ENCODE data around the gene SLCO2A1.
A peak's percentile ranks its signal among the peaks of the same experiment; 100 is the strongest.

The SLCO2A1 gene

DNA sequence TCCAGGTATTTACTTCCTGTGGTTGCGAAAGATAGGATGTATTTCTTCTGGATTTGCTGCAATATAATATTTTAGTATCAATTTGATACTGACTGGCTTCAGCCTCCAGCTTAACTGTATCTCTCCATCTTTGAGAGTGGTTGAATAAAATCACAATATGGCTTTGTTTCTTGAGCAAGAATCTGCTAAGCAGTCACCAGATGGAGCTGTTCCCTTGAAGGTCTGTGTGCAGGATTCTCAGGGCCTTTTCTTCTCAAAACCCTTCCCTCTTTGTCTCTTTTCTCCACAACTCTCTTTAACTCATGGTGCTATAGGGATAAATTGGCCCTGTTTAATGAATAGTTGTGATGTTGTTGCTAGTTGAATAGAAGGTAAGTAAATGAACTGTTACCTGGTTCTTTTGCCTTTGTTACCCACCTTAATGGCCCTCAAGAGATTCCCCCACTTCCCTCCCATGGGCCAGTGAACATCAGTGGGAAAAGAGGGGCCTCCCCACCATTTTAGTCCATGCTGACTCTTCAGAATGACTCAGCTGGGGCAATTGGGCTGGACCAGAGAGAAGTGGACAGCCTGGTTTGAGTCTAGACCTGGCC, 99.3 kb downstream of the SLCO2A1 start:
- H3K36me3 Mint-ChIP-seq (ENCODE audit: insufficient read depth) = no peaks in the 10 kb centered on the region
- H3K4me1 Mint-ChIP-seq = peaks cover 7% of the 10 kb centered on the region
- no peaks in the 10 kb centered on the region for H3K9me3 Mint-ChIP-seq
- ATAC-seq (replicated peaks; ENCODE audit: extremely low read depth, poor library complexity, severe bottlenecking) (no peak), DNase-seq (ENCODE audit: low spot score in 2 of 2) (peak; percentile 5 to 7)
- H3K4me3 Mint-ChIP-seq = no peak overlapping the region
- no peak overlapping the region for H3K27ac Mint-ChIP-seq (ENCODE audit: low read depth)
- H3K27me3 Mint-ChIP-seq = peaks cover 26% of the 10 kb centered on the region

DNA sequence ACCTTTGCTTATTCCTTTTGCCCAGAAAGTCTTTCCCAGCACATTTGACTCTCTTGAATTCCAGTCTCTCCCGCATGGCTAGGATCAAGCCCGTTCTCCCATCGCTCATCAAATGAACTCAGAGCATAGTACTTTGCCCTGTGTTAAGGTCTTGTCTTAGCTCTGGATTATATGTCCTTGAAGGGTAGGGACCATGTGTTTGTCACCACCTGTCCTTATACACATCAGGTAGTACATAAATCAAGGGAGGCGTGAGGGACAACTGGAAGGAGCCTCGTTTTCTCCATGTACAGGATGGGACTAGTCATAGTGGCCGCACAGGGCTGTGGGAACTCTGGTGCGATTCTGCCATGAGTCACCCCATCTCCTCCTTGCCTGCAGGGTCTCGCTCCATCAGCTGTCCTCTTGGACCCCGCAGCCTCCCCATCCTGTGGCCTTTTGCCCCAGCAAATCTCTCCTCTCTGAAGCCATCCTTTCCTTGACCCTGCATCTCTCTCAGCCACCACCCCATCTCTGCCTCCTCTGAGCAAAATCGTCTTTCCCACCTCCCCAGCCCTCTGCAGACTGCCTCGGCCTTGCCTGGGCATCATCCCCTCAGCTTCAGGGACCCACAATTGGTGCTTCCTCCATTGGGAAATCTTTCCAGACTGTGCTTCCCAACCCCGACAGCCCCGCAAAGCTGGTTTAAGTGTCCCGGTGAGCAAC, 100.7 kb downstream of the SLCO2A1 start:
- no peaks in the 10 kb centered on the region for H3K36me3 Mint-ChIP-seq (ENCODE audit: insufficient read depth)

DNA sequence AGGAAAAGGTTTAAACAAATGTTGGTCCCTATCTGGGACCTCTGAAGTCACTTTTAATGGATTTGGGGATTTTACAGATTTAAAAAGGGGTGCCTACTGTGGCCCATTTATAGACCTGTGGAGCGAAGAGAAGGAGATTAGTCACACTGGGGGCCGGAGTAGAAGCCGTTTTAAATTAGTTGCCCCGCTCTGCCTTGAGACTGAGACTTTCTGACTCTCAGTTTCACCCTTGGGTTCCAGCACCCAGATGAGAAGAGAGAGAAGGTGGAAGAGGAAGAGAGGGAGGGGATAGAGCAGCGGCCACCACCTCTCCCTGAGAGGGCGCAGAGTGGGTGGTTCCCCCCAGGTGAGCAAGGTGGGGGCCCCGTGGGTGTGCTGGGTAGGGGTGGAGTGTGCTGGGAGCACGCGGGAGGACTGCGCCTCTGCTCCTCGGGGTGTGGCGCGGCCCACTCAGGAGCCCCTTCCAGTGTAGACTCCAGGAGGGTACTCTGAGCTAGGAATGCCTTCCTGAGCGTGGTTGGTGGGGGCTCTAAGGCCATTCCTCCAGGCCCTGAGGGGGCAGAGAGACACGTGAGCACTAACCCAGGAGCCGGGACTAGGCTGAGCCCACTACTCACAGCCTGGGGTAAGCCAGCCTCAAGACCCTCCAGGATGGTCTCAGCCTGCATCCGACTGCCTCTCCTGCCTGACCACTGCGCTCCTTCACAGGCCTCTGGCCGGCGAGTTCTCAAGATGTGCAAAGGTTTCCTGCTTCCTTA, 101.4 kb downstream of the SLCO2A1 start:
- Mint-ChIP-seq H3K27ac (ENCODE audit: low read depth) (no peak overlapping the region), H3K27me3 (peaks cover 22% of the 10 kb centered on the region), H3K4me1 (peaks cover 7% of the 10 kb centered on the region), H3K9me3 (no peaks in the 10 kb centered on the region), H3K4me3 (peak overlapping the region; percentile 61), H3K36me3 (ENCODE audit: insufficient read depth) (no peaks in the 10 kb centered on the region)
- ATAC-seq (replicated peaks; ENCODE audit: extremely low read depth, poor library complexity, severe bottlenecking) = no peak
- DNase-seq (ENCODE audit: low spot score in 2 of 2) = peak in 1 of 2 donors; percentile 8

More for the DNA sequence above, 100.7 kb downstream of the SLCO2A1 start:
- H3K27ac Mint-ChIP-seq (ENCODE audit: low read depth) = no peak overlapping the region
- H3K27me3 Mint-ChIP-seq = peaks cover 22% of the 10 kb centered on the region
- no peak overlapping the region for H3K4me3 Mint-ChIP-seq
- H3K4me1 Mint-ChIP-seq = peaks cover 7% of the 10 kb centered on the region
- ATAC-seq (replicated peaks; ENCODE audit: extremely low read depth, poor library complexity, severe bottlenecking) (no peak), DNase-seq (ENCODE audit: low spot score in 2 of 2) (peak in 1 of 2 donors; percentile 6)
- H3K9me3 Mint-ChIP-seq = no peaks in the 10 kb centered on the region

GRCh38 chr3:133927540-133928066, 102.1 kb downstream of the SLCO2A1 start:
- peak; percentile 81 for ATAC-seq (replicated peaks; ENCODE audit: extremely low read depth, poor library complexity, severe bottlenecking)
- peak overlapping the region; percentile 61 for H3K4me3 Mint-ChIP-seq
- no peaks in the 10 kb centered on the region for H3K36me3 Mint-ChIP-seq (ENCODE audit: insufficient read depth)
- peak; percentile 46 to 72 for DNase-seq (ENCODE audit: low spot score in 2 of 2)
- peaks cover 26% of the 10 kb centered on the region for H3K27me3 Mint-ChIP-seq
- H3K27ac Mint-ChIP-seq (ENCODE audit: low read depth) = peak overlapping the region; percentile 76
- no peaks in the 10 kb centered on the region for H3K9me3 Mint-ChIP-seq
- peaks cover 7% of the 10 kb centered on the region for H3K4me1 Mint-ChIP-seq

DNA sequence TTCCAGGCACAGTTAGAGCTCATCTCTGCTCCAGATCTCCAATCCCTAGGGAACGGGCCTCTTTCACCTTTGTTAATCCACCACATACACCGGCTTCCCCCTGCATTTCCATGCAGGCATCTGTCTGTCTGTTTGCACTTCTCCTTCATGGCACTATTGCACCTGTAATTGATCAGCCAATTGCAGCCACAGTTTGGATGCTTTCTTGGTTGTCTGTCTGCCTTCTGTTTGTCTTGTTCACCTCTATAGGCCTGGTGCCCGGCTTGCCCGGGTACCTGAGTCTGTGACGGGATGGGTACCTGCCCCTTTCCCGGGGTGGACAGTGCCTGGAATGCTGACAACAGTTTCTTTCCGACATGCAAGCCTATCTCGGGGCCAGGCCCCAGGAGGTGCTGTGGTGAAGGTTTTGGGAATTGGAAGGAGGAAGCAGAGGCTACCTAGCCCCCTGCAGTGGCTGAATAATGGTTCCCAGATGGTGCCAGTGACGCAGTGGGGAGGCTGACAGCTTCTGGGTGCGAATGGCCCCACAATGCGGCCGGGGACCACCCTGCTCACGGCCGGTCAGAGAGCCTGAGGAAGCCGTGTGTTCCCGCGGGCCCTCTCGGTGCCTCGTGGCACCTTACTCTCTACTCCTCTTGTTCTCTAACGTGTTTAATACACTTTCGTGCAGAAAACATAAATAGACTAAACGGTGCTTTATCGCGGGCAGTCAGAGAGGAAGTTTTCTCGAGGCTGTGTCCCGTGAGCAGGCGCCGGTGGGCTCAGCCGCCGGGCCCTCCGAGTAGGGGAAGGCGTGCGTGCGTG, 102.8 kb downstream of the SLCO2A1 start:
- H3K9me3 Mint-ChIP-seq = no peaks in the 10 kb centered on the region
- no peaks in the 10 kb centered on the region for H3K36me3 Mint-ChIP-seq (ENCODE audit: insufficient read depth)
- ATAC-seq (replicated peaks; ENCODE audit: extremely low read depth, poor library complexity, severe bottlenecking) = no peak
- H3K27me3 Mint-ChIP-seq = peaks cover 32% of the 10 kb centered on the region
- peak overlapping the region; percentile 61 for H3K4me3 Mint-ChIP-seq
- H3K27ac Mint-ChIP-seq (ENCODE audit: low read depth) = peak overlapping the region; percentile 76
- peak in 1 of 2 donors; percentile 11 for DNase-seq (ENCODE audit: low spot score in 2 of 2)
- peaks cover 7% of the 10 kb centered on the region for H3K4me1 Mint-ChIP-seq

GRCh38 chr3:133925960-133926735, 103.6 kb downstream of the SLCO2A1 start:
- no peaks in the 10 kb centered on the region for H3K36me3 Mint-ChIP-seq (ENCODE audit: insufficient read depth)
- H3K27me3 Mint-ChIP-seq = peaks cover 32% of the 10 kb centered on the region
- H3K9me3 Mint-ChIP-seq = no peaks in the 10 kb centered on the region
- peaks cover 7% of the 10 kb centered on the region for H3K4me1 Mint-ChIP-seq
- no peak overlapping the region for H3K4me3 Mint-ChIP-seq
- peak in 1 of 2 donors; percentile 6 for DNase-seq (ENCODE audit: low spot score in 2 of 2)
- ATAC-seq (replicated peaks; ENCODE audit: extremely low read depth, poor library complexity, severe bottlenecking) = no peak
- no peak overlapping the region for H3K27ac Mint-ChIP-seq (ENCODE audit: low read depth)

GRCh38 chr3:133924041-133924440, 105.7 kb downstream of the SLCO2A1 start:
- DNase-seq (ENCODE audit: low spot score in 2 of 2) = no peak
- ATAC-seq (replicated peaks; ENCODE audit: extremely low read depth, poor library complexity, severe bottlenecking) = no peak
- no peaks in the 10 kb centered on the region for H3K9me3 Mint-ChIP-seq

GRCh38 chr3:133921592-133921991, 108.1 kb downstream of the SLCO2A1 start:
- no peaks in the 10 kb centered on the region for H3K4me1 Mint-ChIP-seq
- H3K4me3 Mint-ChIP-seq = no peak overlapping the region
- no peaks in the 10 kb centered on the region for H3K36me3 Mint-ChIP-seq (ENCODE audit: insufficient read depth)
- DNase-seq (ENCODE audit: low spot score in 2 of 2) (no peak), ATAC-seq (replicated peaks; ENCODE audit: extremely low read depth, poor library complexity, severe bottlenecking) (no peak)
- H3K9me3 Mint-ChIP-seq = no peaks in the 10 kb centered on the region
- H3K27ac Mint-ChIP-seq (ENCODE audit: low read depth) = no peak overlapping the region
- H3K27me3 Mint-ChIP-seq = peaks cover 35% of the 10 kb centered on the region

More at GRCh38 chr3:133924041-133924440, 105.7 kb downstream of the SLCO2A1 start:
- Mint-ChIP-seq H3K27ac (ENCODE audit: low read depth) (no peak overlapping the region), H3K4me3 (no peak overlapping the region), H3K36me3 (ENCODE audit: insufficient read depth) (no peaks in the 10 kb centered on the region), H3K4me1 (peaks cover 7% of the 10 kb centered on the region), H3K27me3 (peaks cover 37% of the 10 kb centered on the region)

DNA sequence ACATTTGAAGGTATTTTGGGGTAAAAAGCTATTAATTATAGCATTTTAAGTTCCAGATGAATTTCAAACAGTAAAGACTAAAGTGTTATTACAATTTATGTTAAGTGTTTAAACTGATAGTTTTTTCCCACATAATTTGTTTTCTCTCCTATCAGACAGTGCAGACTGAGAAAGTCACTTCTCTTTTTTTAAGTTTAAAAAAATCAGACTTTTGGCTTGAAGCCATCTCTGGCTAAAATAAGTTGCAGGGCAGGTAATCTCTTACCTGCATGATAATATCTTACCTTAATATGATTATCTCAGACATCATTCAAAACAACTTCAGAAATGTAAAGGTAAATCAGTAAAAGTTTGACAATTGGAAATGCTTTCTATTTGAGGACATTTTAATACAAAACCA, 112.6 kb downstream of the SLCO2A1 start:
- Mint-ChIP-seq H3K9me3 (no peaks in the 10 kb centered on the region), H3K4me1 (no peaks in the 10 kb centered on the region), H3K27ac (ENCODE audit: low read depth) (no peak overlapping the region), H3K27me3 (peaks cover 37% of the 10 kb centered on the region), H3K4me3 (no peak overlapping the region), H3K36me3 (ENCODE audit: insufficient read depth) (no peaks in the 10 kb centered on the region)
- ATAC-seq (replicated peaks; ENCODE audit: extremely low read depth, poor library complexity, severe bottlenecking) (no peak), DNase-seq (ENCODE audit: low spot score in 2 of 2) (no peak)

DNA sequence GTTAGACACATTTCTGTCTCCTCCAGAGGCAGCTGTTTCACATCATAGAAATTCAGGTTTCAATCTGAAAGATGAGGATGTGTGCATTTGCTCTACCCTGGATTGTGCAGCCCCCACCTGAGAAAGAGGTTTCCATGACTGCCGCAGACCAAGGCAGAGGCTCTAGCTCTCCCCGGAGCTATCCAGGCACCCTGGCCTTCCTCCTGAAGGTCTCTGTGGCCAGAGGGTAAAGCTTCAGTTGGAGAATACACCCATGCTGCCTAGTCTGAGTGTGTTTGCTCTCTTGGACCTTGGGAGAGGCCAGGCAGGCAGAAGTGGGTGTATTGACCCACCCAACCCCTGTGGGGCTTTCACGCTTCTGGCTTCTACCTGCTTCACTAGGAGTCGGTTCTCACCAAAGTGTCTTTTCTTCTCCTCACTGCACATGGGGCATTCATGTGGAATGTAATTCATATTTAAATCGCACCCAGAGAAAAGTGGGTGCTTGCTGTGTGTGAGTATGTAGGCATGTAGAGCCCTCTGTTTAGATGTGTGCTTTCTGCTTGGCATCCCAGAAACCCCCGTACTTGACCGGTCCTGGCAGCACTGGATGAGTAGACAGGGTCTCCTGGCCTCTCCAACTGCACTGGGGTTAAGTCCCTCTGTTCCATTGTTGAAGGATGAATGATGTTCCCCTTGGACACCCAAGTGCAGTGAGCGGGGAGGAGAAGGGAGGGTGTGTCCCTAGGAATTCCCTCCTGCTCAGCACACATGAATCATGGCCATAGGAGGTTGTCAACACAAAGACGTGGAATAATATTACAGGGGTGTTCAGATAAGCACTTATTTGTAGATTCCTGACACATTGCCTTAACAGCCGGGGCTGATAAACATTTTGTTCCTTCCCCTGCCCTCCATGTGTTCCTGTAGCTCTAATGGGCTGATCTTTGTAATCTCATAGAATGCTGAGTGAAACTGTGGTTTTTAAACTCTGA, 113.8 kb downstream of the SLCO2A1 start:
- ATAC-seq (replicated peaks; ENCODE audit: extremely low read depth, poor library complexity, severe bottlenecking) = no peak
- no peak for DNase-seq (ENCODE audit: low spot score in 2 of 2)
- no peak overlapping the region for H3K27ac Mint-ChIP-seq (ENCODE audit: low read depth)

More for the DNA sequence above, 113.8 kb downstream of the SLCO2A1 start:
- H3K4me1 Mint-ChIP-seq = no peaks in the 10 kb centered on the region
- H3K9me3 Mint-ChIP-seq = no peaks in the 10 kb centered on the region
- no peak overlapping the region for H3K4me3 Mint-ChIP-seq
- peaks cover 36% of the 10 kb centered on the region for H3K27me3 Mint-ChIP-seq
- no peaks in the 10 kb centered on the region for H3K36me3 Mint-ChIP-seq (ENCODE audit: insufficient read depth)

Measured in central memory CD8-positive, alpha-beta T cell (primary cell).